HEK293 (cell line): ENCODE measurements around the gene AGRN.

Source experiments
- IKZF3 ChIP-seq: fragments of 450-650 bp; IDR thresholded peaks from 2 replicates; pipeline ENCODE4 v1.5.0; 2018; ENCODE audit warnings: missing biosample characterization, mild to moderate bottlenecking, missing genetic modification characterization, moderate library complexity
- KLF1 ChIP-seq: fragments of 450-650 bp; formaldehyde crosslinking; IDR thresholded peaks from 2 replicates; pipeline ENCODE4 v1.5.1; 2016; ENCODE audit warnings: missing biosample characterization, missing genetic modification characterization
- SP7 ChIP-seq: fragments of 450-650 bp; formaldehyde crosslinking; IDR thresholded peaks from 2 replicates; pipeline ENCODE4 v1.5.1; 2016; ENCODE audit warnings: missing biosample characterization, missing genetic modification characterization
- ZBTB26 ChIP-seq: fragments of 450-650 bp; formaldehyde crosslinking; optimal IDR thresholded peaks from 2 replicates; pipeline ENCODE3; 2016; ENCODE audit warnings: missing biosample characterization, mild to moderate bottlenecking, missing genetic modification characterization
- ZBTB6 ChIP-seq: fragments of 450-650 bp; formaldehyde crosslinking; IDR thresholded peaks from 2 replicates; pipeline ENCODE4 v1.5.1; 2017; ENCODE audit warnings: missing biosample characterization, missing genetic modification characterization
- ZNF132 ChIP-seq: fragments of 450-650 bp; formaldehyde crosslinking; IDR thresholded peaks from 2 replicates; pipeline ENCODE4 v1.5.1; 2017; ENCODE audit warnings: missing biosample characterization, missing genetic modification characterization, borderline replicate concordance
- ZNF23 ChIP-seq: fragments of 450-650 bp; formaldehyde crosslinking; IDR thresholded peaks from 2 replicates; pipeline ENCODE4 v1.5.1; 2016; ENCODE audit warnings: missing biosample characterization, missing genetic modification characterization, borderline replicate concordance
- ZNF248 ChIP-seq: fragments of 450-650 bp; formaldehyde crosslinking; IDR thresholded peaks from 2 replicates; pipeline ENCODE4 v1.5.1; 2017; ENCODE audit warnings: missing biosample characterization, missing genetic modification characterization
- ZNF274 ChIP-seq, 2 experiments: fragments of 200-500 bp in 1 of 2; fragments of 450-650 bp in 1 of 2; sonication (Bioruptor generic) in 1 of 2; formaldehyde crosslinking in 1 of 2; IDR thresholded peaks; 2 replicates each; pipeline versions ENCODE4 v1.5.1 to v1.6.1; 2014 to 2016; ENCODE audit warnings: borderline replicate concordance in 1 of 2, inconsistent platforms in 1 of 2, low read length in 1 of 2, missing biosample characterization in 1 of 2, missing genetic modification characterization in 1 of 2
- ZNF302 ChIP-seq: fragments of 450-650 bp; formaldehyde crosslinking; IDR thresholded peaks from 2 replicates; pipeline ENCODE4 v1.5.1; 2016; ENCODE audit warnings: missing biosample characterization, missing genetic modification characterization, low read depth
- ZNF391 ChIP-seq: fragments of 450-650 bp; formaldehyde crosslinking; IDR thresholded peaks from 2 replicates; pipeline ENCODE4 v1.5.1; 2016; ENCODE audit warnings: low read depth, missing biosample characterization, missing genetic modification characterization, borderline replicate concordance
- ZNF404 ChIP-seq: fragments of 450-650 bp; formaldehyde crosslinking; IDR thresholded peaks from 2 replicates; pipeline ENCODE4 v1.5.1; 2017; ENCODE audit warnings: missing biosample characterization, missing genetic modification characterization
- ZNF48 ChIP-seq: fragments of 450-650 bp; formaldehyde crosslinking; IDR thresholded peaks from 2 replicates; pipeline ENCODE4 v1.5.1; 2016; ENCODE audit warnings: missing biosample characterization, missing genetic modification characterization
- ZNF530 ChIP-seq: fragments of 450-650 bp; formaldehyde crosslinking; IDR thresholded peaks from 2 replicates; pipeline ENCODE4 v1.5.1; 2016; ENCODE audit warnings: low read depth, missing biosample characterization, missing genetic modification characterization
- ZNF624 ChIP-seq: fragments of 450-650 bp; formaldehyde crosslinking; IDR thresholded peaks from 2 replicates; pipeline ENCODE4 v1.5.1; 2017; ENCODE audit warnings: missing biosample characterization, missing genetic modification characterization
- ZNF639 ChIP-seq: fragments of 450-650 bp; formaldehyde crosslinking; IDR thresholded peaks from 2 replicates; pipeline ENCODE4 v1.5.1; 2016; ENCODE audit warnings: missing biosample characterization, missing genetic modification characterization
- ZNF791 ChIP-seq: fragments of 450-650 bp; formaldehyde crosslinking; IDR thresholded peaks from 2 replicates; pipeline ENCODE4 v1.5.1; 2016; ENCODE audit warnings: missing biosample characterization, missing genetic modification characterization
- ZSCAN16 ChIP-seq: fragments of 450-650 bp; formaldehyde crosslinking; IDR thresholded peaks from 2 replicates; pipeline ENCODE4 v1.5.1; 2016; ENCODE audit warnings: missing biosample characterization, missing genetic modification characterization
- ZSCAN18 ChIP-seq: fragments of 450-650 bp; formaldehyde crosslinking; IDR thresholded peaks from 2 replicates; pipeline ENCODE4 v1.5.1; 2016; ENCODE audit warnings: missing biosample characterization, missing genetic modification characterization
- ZSCAN5A ChIP-seq: fragments of 450-650 bp; formaldehyde crosslinking; IDR thresholded peaks from 2 replicates; pipeline ENCODE4 v1.5.1; 2016; ENCODE audit warnings: missing biosample characterization, missing genetic modification characterization
- TF ChIP-seq, protein P1 (sequence below): fragments of 450-650 bp; formaldehyde crosslinking; IDR thresholded peaks from 2 replicates; pipeline ENCODE4 v1.5.1; 2017; ENCODE audit warnings: missing biosample characterization, mild to moderate bottlenecking, missing genetic modification characterization, moderate library complexity
- TF ChIP-seq, protein P2 (sequence below): fragments of 450-650 bp; formaldehyde crosslinking; IDR thresholded peaks from 2 replicates; pipeline ENCODE4 v1.5.1; 2016; ENCODE audit warnings: missing biosample characterization, missing genetic modification characterization, low read depth
- TF ChIP-seq, protein P3 (sequence below): fragments of 450-650 bp; formaldehyde crosslinking; IDR thresholded peaks from 2 replicates; pipeline ENCODE4 v1.5.1; 2016; ENCODE audit warnings: missing biosample characterization, missing genetic modification characterization
- TF ChIP-seq, protein P4 (sequence below): fragments of 450-650 bp; formaldehyde crosslinking; IDR thresholded peaks from 2 replicates; pipeline ENCODE4 v1.5.1; 2017; ENCODE audit warnings: missing biosample characterization, missing genetic modification characterization

Gene AGRN

GRCh38 chr1:1079408-1080121, 59.6 kb downstream of the AGRN start (continued):
- TF ChIP-seq ZSCAN18 (tag by site-specific recombination) (no peak), ZSCAN16 (tag by site-specific recombination) (no peak), ZNF391 (tag by site-specific recombination) (peak; percentile 92; the same call in 1 of the 2 replicates), KLF1 (tag by site-specific recombination) (peak; percentile 97), SP7 (tag by site-specific recombination) (peak; percentile 91), ZNF274 (IDR thresholded peaks at IDR 0.05; ENCODE audit: low read length) (no peak), ZNF274 (tag by site-specific recombination; IDR thresholded peaks at IDR 0.05; ENCODE audit: borderline replicate concordance) (no peak), ZNF23 (tag by site-specific recombination) (no peak), IKZF3 (peak; percentile 91), ZNF624 (tag by site-specific recombination) (no peak), ZSCAN5A (tag by site-specific recombination) (no peak), ZNF132 (tag by site-specific recombination) (no peak), ZBTB6 (0 out of 2 replicates have a peak, but pooled peaks have one; percentile 45), ZNF639 (tag by site-specific recombination) (peak; percentile 54; the same call in 1 of the 2 replicates), ZNF302 (tag by site-specific recombination) (no peak), ZNF404 (tag by site-specific recombination) (no peak), ZNF791 (tag by site-specific recombination) (no peak), ZNF248 (tag by site-specific recombination) (no peak), ZNF48 (tag by site-specific recombination) (no peak), ZBTB26 (tag by site-specific recombination) (peak; percentile 53), ZNF530 (no peak)
- TF ChIP-seq, protein P1, sequence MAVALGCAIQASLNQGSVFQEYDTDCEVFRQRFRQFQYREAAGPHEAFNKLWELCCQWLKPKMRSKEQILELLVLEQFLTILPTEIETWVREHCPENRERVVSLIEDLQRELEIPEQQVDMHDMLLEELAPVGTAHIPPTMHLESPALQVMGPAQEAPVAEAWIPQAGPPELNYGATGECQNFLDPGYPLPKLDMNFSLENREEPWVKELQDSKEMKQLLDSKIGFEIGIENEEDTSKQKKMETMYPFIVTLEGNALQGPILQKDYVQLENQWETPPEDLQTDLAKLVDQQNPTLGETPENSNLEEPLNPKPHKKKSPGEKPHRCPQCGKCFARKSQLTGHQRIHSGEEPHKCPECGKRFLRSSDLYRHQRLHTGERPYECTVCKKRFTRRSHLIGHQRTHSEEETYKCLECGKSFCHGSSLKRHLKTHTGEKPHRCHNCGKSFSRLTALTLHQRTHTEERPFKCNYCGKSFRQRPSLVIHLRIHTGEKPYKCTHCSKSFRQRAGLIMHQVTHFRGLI (tag by site-specific recombination) = peak; percentile 58
- TF ChIP-seq, protein P2, sequence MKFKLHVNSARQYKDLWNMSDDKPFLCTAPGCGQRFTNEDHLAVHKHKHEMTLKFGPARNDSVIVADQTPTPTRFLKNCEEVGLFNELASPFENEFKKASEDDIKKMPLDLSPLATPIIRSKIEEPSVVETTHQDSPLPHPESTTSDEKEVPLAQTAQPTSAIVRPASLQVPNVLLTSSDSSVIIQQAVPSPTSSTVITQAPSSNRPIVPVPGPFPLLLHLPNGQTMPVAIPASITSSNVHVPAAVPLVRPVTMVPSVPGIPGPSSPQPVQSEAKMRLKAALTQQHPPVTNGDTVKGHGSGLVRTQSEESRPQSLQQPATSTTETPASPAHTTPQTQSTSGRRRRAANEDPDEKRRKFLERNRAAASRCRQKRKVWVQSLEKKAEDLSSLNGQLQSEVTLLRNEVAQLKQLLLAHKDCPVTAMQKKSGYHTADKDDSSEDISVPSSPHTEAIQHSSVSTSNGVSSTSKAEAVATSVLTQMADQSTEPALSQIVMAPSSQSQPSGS (tag by site-specific recombination) = no peak
- TF ChIP-seq, protein P3, sequence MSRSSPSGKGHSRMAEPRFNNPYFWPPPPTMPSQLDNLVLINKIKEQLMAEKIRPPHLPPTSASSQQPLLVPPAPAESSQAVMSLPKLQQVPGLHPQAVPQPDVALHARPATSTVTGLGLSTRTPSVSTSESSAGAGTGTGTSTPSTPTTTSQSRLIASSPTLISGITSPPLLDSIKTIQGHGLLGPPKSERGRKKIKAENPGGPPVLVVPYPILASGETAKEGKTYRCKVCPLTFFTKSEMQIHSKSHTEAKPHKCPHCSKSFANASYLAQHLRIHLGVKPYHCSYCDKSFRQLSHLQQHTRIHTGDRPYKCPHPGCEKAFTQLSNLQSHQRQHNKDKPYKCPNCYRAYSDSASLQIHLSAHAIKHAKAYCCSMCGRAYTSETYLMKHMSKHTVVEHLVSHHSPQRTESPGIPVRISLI (tag by site-specific recombination) = no peak
- TF ChIP-seq, protein P4, sequence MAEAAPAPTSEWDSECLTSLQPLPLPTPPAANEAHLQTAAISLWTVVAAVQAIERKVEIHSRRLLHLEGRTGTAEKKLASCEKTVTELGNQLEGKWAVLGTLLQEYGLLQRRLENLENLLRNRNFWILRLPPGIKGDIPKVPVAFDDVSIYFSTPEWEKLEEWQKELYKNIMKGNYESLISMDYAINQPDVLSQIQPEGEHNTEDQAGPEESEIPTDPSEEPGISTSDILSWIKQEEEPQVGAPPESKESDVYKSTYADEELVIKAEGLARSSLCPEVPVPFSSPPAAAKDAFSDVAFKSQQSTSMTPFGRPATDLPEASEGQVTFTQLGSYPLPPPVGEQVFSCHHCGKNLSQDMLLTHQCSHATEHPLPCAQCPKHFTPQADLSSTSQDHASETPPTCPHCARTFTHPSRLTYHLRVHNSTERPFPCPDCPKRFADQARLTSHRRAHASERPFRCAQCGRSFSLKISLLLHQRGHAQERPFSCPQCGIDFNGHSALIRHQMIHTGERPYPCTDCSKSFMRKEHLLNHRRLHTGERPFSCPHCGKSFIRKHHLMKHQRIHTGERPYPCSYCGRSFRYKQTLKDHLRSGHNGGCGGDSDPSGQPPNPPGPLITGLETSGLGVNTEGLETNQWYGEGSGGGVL (tag by site-specific recombination) = peak; percentile 44; the same call in 1 of the 2 replicates
